Measurements from ENCODE around the gene SLC6A1. TPM values are rescaled to one million over a fixed set of nuclear protein-coding genes. Genes with fewer than 3 reads are reported as not detected.

The SLC6A1 gene
- total RNA-seq, 1 donor from 2014 or later: 0.62 TPM

GRCh38 chr3:11010426-11011165 is 18.0 kb downstream of the SLC6A1 start:
- intact Hi-C loops (cut with micrococcal nuclease): no loop called here

GRCh38 chr3:11014253-11014652 is 21.7 kb downstream of the SLC6A1 start:
- intact Hi-C loops (cut with micrococcal nuclease): no loop called here
- ATAC-seq (no peak), DNase-seq (no peak)

More at GRCh38 chr3:11010426-11011165, 18.0 kb downstream of the SLC6A1 start:
- DNase-seq: no peak
- no peak for ATAC-seq

- intact Hi-C loops (cut with micrococcal nuclease): no loop called here
- DNase-seq: no peak
- ATAC-seq: no peak
Measured at GRCh38 chr3:11014752-11015151, 22.2 kb downstream of the SLC6A1 start.

- intact Hi-C loops (cut with micrococcal nuclease): no loop called here
- no peak for ATAC-seq
- DNase-seq: no peak
Measured at GRCh38 chr3:11015369-11015768, 22.8 kb downstream of the SLC6A1 start.

GRCh38 chr3:11016727-11017126 is 24.2 kb downstream of the SLC6A1 start:
- DNase-seq (no peak), ATAC-seq (no peak)
- intact Hi-C loops (cut with micrococcal nuclease): no loop called here

- intact Hi-C loops (cut with micrococcal nuclease): no loop called here
- DNase-seq (no peak), ATAC-seq (no peak)
Measured at GRCh38 chr3:11019116-11019819, 26.7 kb downstream of the SLC6A1 start.

GRCh38 chr3:11020764-11021163 is 28.2 kb downstream of the SLC6A1 start:
- ATAC-seq: no peak
- intact Hi-C loops (cut with micrococcal nuclease): no loop called here
- DNase-seq: no peak

- DNase-seq (no peak), ATAC-seq (no peak)
- intact Hi-C loops (cut with micrococcal nuclease): no loop called here
Measured at GRCh38 chr3:11021611-11022011, 29.1 kb downstream of the SLC6A1 start.

GRCh38 chr3:11022115-11022514 is 29.6 kb downstream of the SLC6A1 start:
- intact Hi-C loops (cut with micrococcal nuclease): no loop called here
- ATAC-seq (no peak), DNase-seq (no peak)

- intact Hi-C loops (cut with micrococcal nuclease): no loop called here
- DNase-seq (no peak), ATAC-seq (no peak)
Measured at GRCh38 chr3:11024181-11024580, 31.6 kb downstream of the SLC6A1 start.

- intact Hi-C loops (cut with micrococcal nuclease): no loop called here
- ATAC-seq: no peak
- no peak for DNase-seq
Measured at GRCh38 chr3:11029948-11030347, 37.4 kb downstream of the SLC6A1 start.

- ATAC-seq (no peak), DNase-seq (no peak)
- intact Hi-C loops (cut with micrococcal nuclease): no loop called here
Measured at GRCh38 chr3:11033871-11034270, 41.3 kb downstream of the SLC6A1 start.

- intact Hi-C loops (cut with micrococcal nuclease): no loop called here
- no peak for ATAC-seq
- no peak for DNase-seq
Measured at GRCh38 chr3:11034309-11034985, 41.9 kb downstream of the SLC6A1 start.

GRCh38 chr3:11035757-11036505 is 43.4 kb downstream of the SLC6A1 start:
- ATAC-seq: no peak

GRCh38 chr3:11037241-11037873 is 44.8 kb downstream of the SLC6A1 start:
- no peak for DNase-seq
- ATAC-seq: no peak
- intact Hi-C loops (cut with micrococcal nuclease): no loop called here

More at GRCh38 chr3:11035757-11036505, 43.4 kb downstream of the SLC6A1 start:
- intact Hi-C loops (cut with micrococcal nuclease): no loop called here
- DNase-seq: no peak

- DNase-seq: no peak
Measured at GRCh38 chr3:11037976-11038375, 45.4 kb downstream of the SLC6A1 start.

GRCh38 chr3:11045536-11045935 is 53.0 kb downstream of the SLC6A1 start:
- DNase-seq (no peak), ATAC-seq (no peak)
- intact Hi-C loops (cut with micrococcal nuclease): no loop called here

More at GRCh38 chr3:11037976-11038375, 45.4 kb downstream of the SLC6A1 start:
- intact Hi-C loops (cut with micrococcal nuclease): no loop called here
- no peak for ATAC-seq

GRCh38 chr3:11047500-11047899 is 55.0 kb downstream of the SLC6A1 start:
- DNase-seq (no peak), ATAC-seq (no peak)
- intact Hi-C loops (cut with micrococcal nuclease): no loop called here

GRCh38 chr3:11050666-11051323 is 58.2 kb downstream of the SLC6A1 start:
- DNase-seq (no peak), ATAC-seq (no peak)
- intact Hi-C loops (cut with micrococcal nuclease): no loop called here

All from left ventricle myocardium superior (tissue), 1 donor.